Neural cell (in vitro differentiated cells): Measurements from ENCODE around the gene KLK7.

ENCODE experiments used
- EP300 ChIP-seq: fragments of 450-650 bp; conservative IDR thresholded peaks from 2 replicates; pipeline ENCODE4 v1.6.1; 2014; ENCODE audit warnings: antibody characterized with exemption, mild to moderate bottlenecking, moderate library complexity; ENCODE audit not compliant: poor library complexity, severe bottlenecking
- EZH2 ChIP-seq: fragments of 200-600, 300-800 bp; shearing (Covaris generic), sonication (generic); IDR thresholded peaks from 2 replicates; pipeline ENCODE4 v1.6.1; 2014; ENCODE audit warnings: antibody characterized with exemption, low read length, borderline replicate concordance, mild to moderate bottlenecking; ENCODE audit not compliant: insufficient read depth, poor library complexity, severe bottlenecking
- POLR2AphosphoS5 ChIP-seq: IDR thresholded peaks from 2 replicates; pipeline ENCODE4 v1.6.1; 2012
- RAD21 ChIP-seq: fragments of 450-650 bp; conservative IDR thresholded peaks from 2 replicates; pipeline ENCODE4 v1.6.1; 2014; ENCODE audit warnings: antibody characterized with exemption, mild to moderate bottlenecking, moderate library complexity
- REST ChIP-seq: IDR thresholded peaks from 2 replicates; pipeline ENCODE4 v1.6.1; 2012; ENCODE audit warnings: borderline replicate concordance
- SMC3 ChIP-seq: fragments of 450-650 bp; conservative IDR thresholded peaks from 2 replicates; pipeline ENCODE4 v1.6.1; 2014; ENCODE audit warnings: antibody characterized with exemption, mild to moderate bottlenecking, moderate library complexity; ENCODE audit not compliant: poor library complexity
- TF ChIP-seq, protein P1 (sequence below): fragments of 450-650 bp; IDR thresholded peaks from 2 replicates; pipeline ENCODE4 v1.5.1; 2014; ENCODE audit warnings: antibody characterized with exemption, mild to moderate bottlenecking, moderate library complexity; ENCODE audit not compliant: poor library complexity, severe bottlenecking

GRCh38 chr19:51000981-51001380 lies 17.3 kb upstream of the KLK7 start:
- TF ChIP-seq, protein P1, sequence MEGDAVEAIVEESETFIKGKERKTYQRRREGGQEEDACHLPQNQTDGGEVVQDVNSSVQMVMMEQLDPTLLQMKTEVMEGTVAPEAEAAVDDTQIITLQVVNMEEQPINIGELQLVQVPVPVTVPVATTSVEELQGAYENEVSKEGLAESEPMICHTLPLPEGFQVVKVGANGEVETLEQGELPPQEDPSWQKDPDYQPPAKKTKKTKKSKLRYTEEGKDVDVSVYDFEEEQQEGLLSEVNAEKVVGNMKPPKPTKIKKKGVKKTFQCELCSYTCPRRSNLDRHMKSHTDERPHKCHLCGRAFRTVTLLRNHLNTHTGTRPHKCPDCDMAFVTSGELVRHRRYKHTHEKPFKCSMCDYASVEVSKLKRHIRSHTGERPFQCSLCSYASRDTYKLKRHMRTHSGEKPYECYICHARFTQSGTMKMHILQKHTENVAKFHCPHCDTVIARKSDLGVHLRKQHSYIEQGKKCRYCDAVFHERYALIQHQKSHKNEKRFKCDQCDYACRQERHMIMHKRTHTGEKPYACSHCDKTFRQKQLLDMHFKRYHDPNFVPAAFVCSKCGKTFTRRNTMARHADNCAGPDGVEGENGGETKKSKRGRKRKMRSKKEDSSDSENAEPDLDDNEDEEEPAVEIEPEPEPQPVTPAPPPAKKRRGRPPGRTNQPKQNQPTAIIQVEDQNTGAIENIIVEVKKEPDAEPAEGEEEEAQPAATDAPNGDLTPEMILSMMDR: no peak
- TF ChIP-seq SMC3 (no peak), RAD21 (no peak), POLR2AphosphoS5 (no peak), REST (no peak), EP300 (no peak), EZH2 (no peak)
